Trophoblast cell (in vitro differentiated cells and primary cell): ENCODE measurements around the gene NANOG.
"Not testable (repeated sequence)": the region's sequence is repeated elsewhere in the genome, so short reads cannot be mapped to it uniquely, and the experiment has no call there.

ENCODE experiments used
- DNase-seq, 2 donors: peaks; one replicate each; pipeline ENCODE4 v3.0.0-alpha.2; 2016
- H2AFZ ChIP-seq: 2 replicates; pipeline ENCODE4 v1.6.1; 2013; ENCODE audit warnings: low read length, moderate library complexity, mild to moderate bottlenecking; ENCODE audit not compliant: insufficient read depth, poor library complexity
- H2AK5ac ChIP-seq: 2 replicates; pipeline ENCODE4 v1.6.1; 2013; ENCODE audit warnings: mild to moderate bottlenecking, low read length
- H2BK120ac ChIP-seq: 2 replicates; pipeline ENCODE4 v1.6.1; 2013; ENCODE audit warnings: low read length, mild to moderate bottlenecking, moderate library complexity; ENCODE audit not compliant: insufficient read depth, poor library complexity
- H2BK12ac ChIP-seq: 2 replicates; pipeline ENCODE4 v1.6.1; 2013; ENCODE audit warnings: mild to moderate bottlenecking, low read length, moderate library complexity
- H2BK5ac ChIP-seq: 2 replicates; pipeline ENCODE4 v1.6.1; 2013; ENCODE audit warnings: low read length, low read depth, moderate library complexity, mild to moderate bottlenecking; ENCODE audit not compliant: poor library complexity
- H3K14ac ChIP-seq: 2 replicates; pipeline ENCODE4 v1.6.1; 2013; ENCODE audit warnings: mild to moderate bottlenecking, low read length
- H3K18ac ChIP-seq: 2 replicates; pipeline ENCODE4 v1.6.1; 2013; ENCODE audit warnings: mild to moderate bottlenecking, low read length
- H3K23ac ChIP-seq: 2 replicates; pipeline ENCODE4 v1.6.1; 2013; ENCODE audit warnings: low read length
- H3K27ac ChIP-seq: 2 replicates; pipeline ENCODE4 v1.5.1; 2013; ENCODE audit warnings: low read depth, mild to moderate bottlenecking, inconsistent platforms, low read length, moderate library complexity
- H3K27me3 ChIP-seq: 2 replicates; pipeline ENCODE4 v1.6.1; 2013; ENCODE audit warnings: inconsistent platforms, mild to moderate bottlenecking, low read length, moderate library complexity; ENCODE audit not compliant: insufficient read depth
- H3K36me3 ChIP-seq, 2 experiments: 1 replicate in 1 of 2; 2 replicates in 1 of 2; pipeline ENCODE4 v1.6.1; 2013; ENCODE audit warnings: low read length in 2 of 2, mild to moderate bottlenecking in 2 of 2, moderate library complexity in 1 of 2; ENCODE audit not compliant: insufficient read depth in 2 of 2, control insufficient read depth in 1 of 2
- H3K4ac ChIP-seq: 2 replicates; pipeline ENCODE4 v1.6.1; 2013; ENCODE audit warnings: low read depth, mild to moderate bottlenecking, low read length, moderate library complexity
- H3K4me1 ChIP-seq, 2 experiments: 1 replicate in 1 of 2; 2 replicates in 1 of 2; pipeline ENCODE4 v1.6.1; 2013; ENCODE audit warnings: low read length in 2 of 2, mild to moderate bottlenecking in 2 of 2, moderate library complexity in 1 of 2; ENCODE audit not compliant: insufficient read depth in 2 of 2, control insufficient read depth in 1 of 2
- H3K4me2 ChIP-seq: 2 replicates; pipeline ENCODE4 v1.6.1; 2013; ENCODE audit warnings: inconsistent platforms, mild to moderate bottlenecking, low read length, moderate library complexity
- H3K4me3 ChIP-seq: 2 replicates; pipeline ENCODE4 v1.5.1; 2013; ENCODE audit warnings: mild to moderate bottlenecking, low read depth, low read length, inconsistent platforms
- H3K79me1 ChIP-seq: one replicate; pipeline ENCODE4 v1.6.1; 2013; ENCODE audit warnings: low read length
- H3K79me2 ChIP-seq: 2 replicates; pipeline ENCODE4 v1.6.1; 2013; ENCODE audit warnings: low read length, mild to moderate bottlenecking; ENCODE audit not compliant: control insufficient read depth, insufficient read depth, poor library complexity
- H3K9ac ChIP-seq: 2 replicates; pipeline ENCODE4 v1.6.1; 2013; ENCODE audit warnings: mild to moderate bottlenecking, low read length
- H3K9me3 ChIP-seq: 2 replicates; pipeline ENCODE4 v1.6.1; 2013; ENCODE audit warnings: low read depth, mild to moderate bottlenecking, control low read depth, inconsistent platforms, low read length; ENCODE audit not compliant: insufficient read depth
- H4K12ac ChIP-seq: 2 replicates; pipeline ENCODE4 v1.6.1; 2013; ENCODE audit warnings: low read depth, mild to moderate bottlenecking, low read length, moderate library complexity
- H4K8ac ChIP-seq: 2 replicates; pipeline ENCODE4 v1.6.1; 2013; ENCODE audit warnings: low read depth, mild to moderate bottlenecking, low read length, moderate library complexity
- H4K91ac ChIP-seq: one replicate; pipeline ENCODE4 v1.6.1; 2013; ENCODE audit warnings: low read depth, mild to moderate bottlenecking, low read length, moderate library complexity
- WGBS: extraction: QIAGEN DNeasy Blood & Tissue Kit; methylation state at CpG from one replicate; pipeline ENCODE4 v1.1.7; 2013; ENCODE audit warnings: missing lambda C conversion rate; ENCODE audit not compliant: insufficient read length, insufficient coverage; ENCODE audit errors: extremely low coverage; 5-methylcytosine and 5-hydroxymethylcytosine counted together

NANOG gene

GRCh38 chr12:7825754-7826153 is 36.6 kb downstream of the NANOG start:
- H3K36me3 ChIP-seq, H2BK12ac ChIP-seq, H2BK120ac ChIP-seq, H2AK5ac ChIP-seq, H3K23ac ChIP-seq, H3K9me3 ChIP-seq, H2AFZ ChIP-seq, H3K4me1 ChIP-seq, H3K27me3 ChIP-seq, H4K12ac ChIP-seq, H3K4ac ChIP-seq, H4K91ac ChIP-seq, H3K14ac ChIP-seq, H3K79me2 ChIP-seq, H4K8ac ChIP-seq, H3K4me2 ChIP-seq, H3K9ac ChIP-seq, H2BK5ac ChIP-seq, H3K4me3 ChIP-seq, H3K18ac ChIP-seq: not testable (repeated sequence)
- no CpG with 5 or more reads among the region's 4 CpGs for WGBS
- Histone ChIP-seq H3K27ac (peak overlapping the region; percentile 94), H3K79me1 (peaks cover 13% of the 10 kb centered on the region)
- DNase-seq = peak; percentile 80 to 97

- not testable (repeated sequence) for H3K14ac ChIP-seq, H3K4me2 ChIP-seq, H3K27me3 ChIP-seq, DNase-seq, H3K4me3 ChIP-seq, H3K4ac ChIP-seq, H4K8ac ChIP-seq, H3K9ac ChIP-seq, H3K18ac ChIP-seq, H3K79me2 ChIP-seq, H2AFZ ChIP-seq, H3K36me3 ChIP-seq, H3K27ac ChIP-seq, H4K12ac ChIP-seq, H3K23ac ChIP-seq, H3K9me3 ChIP-seq, H2AK5ac ChIP-seq
- no CpG with 5 or more reads among the region's 4 CpGs for WGBS
- H2BK5ac ChIP-seq = peak overlapping the region; percentile 14
- H4K91ac ChIP-seq = peak overlapping the region; percentile 78
- H2BK12ac ChIP-seq = peak overlapping the region; percentile 65
- H2BK120ac ChIP-seq = peak overlapping the region; percentile 38
- H3K79me1 ChIP-seq = peaks cover 29% of the 10 kb centered on the region
- H3K4me1 ChIP-seq = peaks cover 13 to 23% of the 10 kb centered on the region in 2 experiments
Observed at GRCh38 chr12:7829737-7830136, 40.5 kb downstream of the NANOG start.

- peak; percentile 45 to 64 for DNase-seq
- peak overlapping the region; percentile 77 for H4K8ac ChIP-seq
- no peak overlapping the region for H2AFZ ChIP-seq
- peak overlapping the region; percentile 96 for H3K18ac ChIP-seq
- H2BK5ac ChIP-seq = peak overlapping the region; percentile 92
- no peak overlapping the region for H3K9ac ChIP-seq
- H3K14ac ChIP-seq = peak overlapping the region; percentile 85
- H3K27ac ChIP-seq = peak overlapping the region; percentile 68
- H3K23ac ChIP-seq = no peak overlapping the region
- WGBS = no CpG with 5 or more reads among the region's 6 CpGs
- peak overlapping the region; percentile 94 for H3K4ac ChIP-seq
- H4K91ac ChIP-seq = peak overlapping the region; percentile 98
- peaks cover 25% of the 10 kb centered on the region for H3K79me1 ChIP-seq
- H2BK12ac ChIP-seq = peak overlapping the region; percentile 100
- H3K4me2 ChIP-seq = no peak overlapping the region
- H2BK120ac ChIP-seq = peak overlapping the region; percentile 95
- H2AK5ac ChIP-seq = peak overlapping the region; percentile 100
- H3K4me3 ChIP-seq = no peak overlapping the region
- H3K36me3 ChIP-seq = no peaks in the 10 kb centered on the region
- H3K9me3 ChIP-seq = no peaks in the 10 kb centered on the region
- H4K12ac ChIP-seq = no peak overlapping the region
- peaks cover 5% of the 10 kb centered on the region for H3K79me2 ChIP-seq
- peaks cover 16 to 19% of the 10 kb centered on the region in 2 experiments for H3K4me1 ChIP-seq
- no peaks in the 10 kb centered on the region for H3K27me3 ChIP-seq
Observed at GRCh38 chr12:7832059-7832696, 43.0 kb downstream of the NANOG start.

- not testable (repeated sequence) for H3K27me3 ChIP-seq, H3K23ac ChIP-seq, H3K4me2 ChIP-seq, H2AFZ ChIP-seq, H3K9me3 ChIP-seq, H3K36me3 ChIP-seq, H3K9ac ChIP-seq, H3K4me3 ChIP-seq, H3K79me2 ChIP-seq, DNase-seq
- Histone ChIP-seq H3K4ac (peak overlapping the region; percentile 73), H2BK5ac (peak overlapping the region; percentile 93), H4K12ac (peak overlapping the region; percentile 45), H4K91ac (peak overlapping the region; percentile 98), H3K4me1 (peaks cover 16 to 19% of the 10 kb centered on the region in 2 experiments), H2AK5ac (peak overlapping the region; percentile 93), H3K79me1 (peaks cover 24% of the 10 kb centered on the region), H4K8ac (peak overlapping the region; percentile 84), H2BK120ac (peak overlapping the region; percentile 98), H2BK12ac (peak overlapping the region; percentile 96), H3K27ac (peak overlapping the region; percentile 89), H3K14ac (peak overlapping the region; percentile 90), H3K18ac (peak overlapping the region; percentile 85)
- no CpG with 5 or more reads among the region's 6 CpGs for WGBS
Observed at GRCh38 chr12:7833201-7833600, 44.0 kb downstream of the NANOG start.
